HT-29 (cell line): ENCODE data around the gene PRRG4. TPM values are rescaled to one million over a fixed set of nuclear protein-coding genes. Genes with fewer than 3 reads are reported as not detected.

Experiments
- total RNA-seq: library from RNA; depleted of rRNA; stranded (reverse); fragments of >200 nt; shearing (Covaris generic); gene quantifications from 2 replicates; pipeline ENCODE4 v1.2.3, GENCODE V29; 2014; rRNA removed

The PRRG4 gene
- total RNA-seq, 1 experiment from 2014 or later, result 4.8 TPM

Other genes with a start within 250 kb of the PRRG4 start
- gene EIF3M, start 246.1 kb upstream of the PRRG4 start, total RNA-seq, result 305 and 325 TPM in 2 replicates
- not detected in 2 replicates for gene CCDC73, start 35.3 kb upstream of the PRRG4 start, total RNA-seq
- 11.4 and 13.1 TPM in 2 replicates for gene QSER1, start 62.9 kb downstream of the PRRG4 start, total RNA-seq
- gene DEPDC7, start 186.0 kb downstream of the PRRG4 start, total RNA-seq, result 3.3 and 4.8 TPM in 2 replicates
- 5.2 and 6.6 TPM in 2 replicates for gene TCP11L1, start 209.6 kb downstream of the PRRG4 start, total RNA-seq